Stimulated activated memory B cell treated with anti-CD40 and anti-IgM and Interleukin-4, amounts not matched to agents 10 μg/mL and 1 μg/mL and 100 μg/mL, for 72 hours (primary cell): ENCODE results near the gene AKAP17A.
A peak's percentile ranks its signal among the peaks of the same experiment; 100 is the strongest.

Experiments
- ATAC-seq: fragments of 150-1000 bp; cut with Tn5 transposase; 2 replicates; pipeline ENCODE4 v1.10.0; 2021
- H3K27ac Mint-ChIP-seq: one replicate; pipeline ENCODE4 v1.8.0; 2022; ENCODE audit warnings: mild to moderate bottlenecking, mixed read lengths
- H3K27me3 Mint-ChIP-seq: one replicate; pipeline ENCODE4 v1.8.0; 2022; ENCODE audit warnings: mixed read lengths
- H3K36me3 Mint-ChIP-seq: one replicate; pipeline ENCODE4 v1.8.0; 2022; ENCODE audit warnings: mixed read lengths
- H3K4me1 Mint-ChIP-seq: one replicate; pipeline ENCODE4 v1.8.0; 2022; ENCODE audit warnings: mixed read lengths
- H3K4me3 Mint-ChIP-seq: one replicate; pipeline ENCODE4 v1.8.0; 2022; ENCODE audit warnings: mild to moderate bottlenecking, moderate library complexity, mixed read lengths
- H3K9me3 Mint-ChIP-seq: one replicate; pipeline ENCODE4 v1.8.0; 2022; ENCODE audit warnings: mixed read lengths

The AKAP17A gene

GRCh38 chrX:1596676-1597344 lies 5.4 kb downstream of the AKAP17A start:
- ATAC-seq = no peak

GRCh38 chrX:1597345-1598020 lies 6.1 kb downstream of the AKAP17A start:
- no peaks in the 10 kb centered on the region for H3K27me3 Mint-ChIP-seq
- no peaks in the 10 kb centered on the region for H3K9me3 Mint-ChIP-seq
- H3K27ac Mint-ChIP-seq = no peak overlapping the region
- peak overlapping the region; percentile 18 for H3K4me3 Mint-ChIP-seq
- H3K36me3 Mint-ChIP-seq = peaks cover 90% of the 10 kb centered on the region
- ATAC-seq = no peak
- H3K4me1 Mint-ChIP-seq = peaks cover 45% of the 10 kb centered on the region

More at GRCh38 chrX:1596676-1597344, 5.4 kb downstream of the AKAP17A start:
- Mint-ChIP-seq H3K9me3 (no peaks in the 10 kb centered on the region), H3K27me3 (no peaks in the 10 kb centered on the region), H3K27ac (no peak overlapping the region), H3K36me3 (peaks cover 84% of the 10 kb centered on the region), H3K4me3 (no peak overlapping the region), H3K4me1 (peaks cover 47% of the 10 kb centered on the region)

GRCh38 chrX:1598021-1598875 lies 6.8 kb downstream of the AKAP17A start:
- H3K4me3 Mint-ChIP-seq = peak overlapping the region; percentile 60
- no peaks in the 10 kb centered on the region for H3K27me3 Mint-ChIP-seq
- H3K36me3 Mint-ChIP-seq = peaks cover 90% of the 10 kb centered on the region
- H3K9me3 Mint-ChIP-seq = no peaks in the 10 kb centered on the region
- H3K27ac Mint-ChIP-seq = peak overlapping the region; percentile 11
- peak; percentile 36 for ATAC-seq
- H3K4me1 Mint-ChIP-seq = peaks cover 37% of the 10 kb centered on the region

- no peaks in the 10 kb centered on the region for H3K9me3 Mint-ChIP-seq
- no peak overlapping the region for H3K4me3 Mint-ChIP-seq
- peak overlapping the region; percentile 11 for H3K27ac Mint-ChIP-seq
- peaks cover 34% of the 10 kb centered on the region for H3K4me1 Mint-ChIP-seq
- H3K27me3 Mint-ChIP-seq = no peaks in the 10 kb centered on the region
- no peak for ATAC-seq
- H3K36me3 Mint-ChIP-seq = peaks cover 88% of the 10 kb centered on the region
Measured at GRCh38 chrX:1598876-1599790, 7.7 kb downstream of the AKAP17A start.

- no peaks in the 10 kb centered on the region for H3K27me3 Mint-ChIP-seq
- H3K36me3 Mint-ChIP-seq = peaks cover 91% of the 10 kb centered on the region
- H3K4me3 Mint-ChIP-seq = no peak overlapping the region
- H3K4me1 Mint-ChIP-seq = peaks cover 31% of the 10 kb centered on the region
- H3K9me3 Mint-ChIP-seq = no peaks in the 10 kb centered on the region
- H3K27ac Mint-ChIP-seq = no peak overlapping the region
- no peak for ATAC-seq
Measured at GRCh38 chrX:1599791-1600405, 8.5 kb downstream of the AKAP17A start.

- no peak for ATAC-seq
- Mint-ChIP-seq H3K4me1 (peaks cover 26% of the 10 kb centered on the region), H3K4me3 (no peak overlapping the region)
Measured at GRCh38 chrX:1600406-1601050, 9.1 kb downstream of the AKAP17A start.

GRCh38 chrX:1601051-1601767 lies 9.8 kb downstream of the AKAP17A start:
- H3K27ac Mint-ChIP-seq = no peak overlapping the region
- peak; percentile 20 for ATAC-seq
- no peaks in the 10 kb centered on the region for H3K9me3 Mint-ChIP-seq
- H3K27me3 Mint-ChIP-seq = no peaks in the 10 kb centered on the region
- peaks cover 26% of the 10 kb centered on the region for H3K4me1 Mint-ChIP-seq
- H3K4me3 Mint-ChIP-seq = no peak overlapping the region
- peaks cover 89% of the 10 kb centered on the region for H3K36me3 Mint-ChIP-seq

More at GRCh38 chrX:1600406-1601050, 9.1 kb downstream of the AKAP17A start:
- H3K36me3 Mint-ChIP-seq = peaks cover 90% of the 10 kb centered on the region
- H3K9me3 Mint-ChIP-seq = no peaks in the 10 kb centered on the region
- no peak overlapping the region for H3K27ac Mint-ChIP-seq
- H3K27me3 Mint-ChIP-seq = no peaks in the 10 kb centered on the region

- peaks cover 85% of the 10 kb centered on the region for H3K36me3 Mint-ChIP-seq
- H3K9me3 Mint-ChIP-seq = no peaks in the 10 kb centered on the region
- no peak overlapping the region for H3K4me3 Mint-ChIP-seq
- no peak for ATAC-seq
- no peak overlapping the region for H3K27ac Mint-ChIP-seq
- peaks cover 26% of the 10 kb centered on the region for H3K4me1 Mint-ChIP-seq
- no peaks in the 10 kb centered on the region for H3K27me3 Mint-ChIP-seq
Measured at GRCh38 chrX:1601768-1602085, 10.3 kb downstream of the AKAP17A start.

GRCh38 chrX:1602299-1602698 lies 10.9 kb downstream of the AKAP17A start:
- Mint-ChIP-seq H3K4me1 (peaks cover 20% of the 10 kb centered on the region), H3K36me3 (peaks cover 80% of the 10 kb centered on the region), H3K9me3 (no peaks in the 10 kb centered on the region), H3K27me3 (no peaks in the 10 kb centered on the region), H3K4me3 (no peak overlapping the region), H3K27ac (no peak overlapping the region)
- ATAC-seq = no peak

GRCh38 chrX:1606496-1606895 lies 15.1 kb downstream of the AKAP17A start:
- Mint-ChIP-seq H3K27me3 (no peaks in the 10 kb centered on the region), H3K4me3 (no peak overlapping the region), H3K4me1 (peaks cover 16% of the 10 kb centered on the region), H3K9me3 (no peaks in the 10 kb centered on the region), H3K27ac (no peak overlapping the region), H3K36me3 (peaks cover 38% of the 10 kb centered on the region)
- ATAC-seq = no peak

GRCh38 chrX:1609311-1609710 lies 17.9 kb downstream of the AKAP17A start:
- H3K27ac Mint-ChIP-seq = peak overlapping the region; percentile 64
- no peak overlapping the region for H3K4me3 Mint-ChIP-seq
- H3K9me3 Mint-ChIP-seq = no peaks in the 10 kb centered on the region
- H3K36me3 Mint-ChIP-seq = peaks cover 13% of the 10 kb centered on the region
- H3K27me3 Mint-ChIP-seq = peaks cover 10% of the 10 kb centered on the region
- ATAC-seq = peak; percentile 18
- peaks cover 16% of the 10 kb centered on the region for H3K4me1 Mint-ChIP-seq

GRCh38 chrX:1609762-1610161 lies 18.4 kb downstream of the AKAP17A start:
- Mint-ChIP-seq H3K27ac (peak overlapping the region; percentile 64), H3K4me3 (no peak overlapping the region), H3K36me3 (peaks cover 9% of the 10 kb centered on the region), H3K27me3 (peaks cover 13% of the 10 kb centered on the region), H3K9me3 (no peaks in the 10 kb centered on the region), H3K4me1 (peaks cover 16% of the 10 kb centered on the region)
- peak; percentile 45 for ATAC-seq

GRCh38 chrX:1610166-1610565 lies 18.8 kb downstream of the AKAP17A start:
- Mint-ChIP-seq H3K27ac (peak overlapping the region; percentile 64), H3K9me3 (no peaks in the 10 kb centered on the region), H3K27me3 (peaks cover 17% of the 10 kb centered on the region), H3K4me3 (no peak overlapping the region), H3K4me1 (peaks cover 16% of the 10 kb centered on the region), H3K36me3 (peaks cover 6% of the 10 kb centered on the region)
- ATAC-seq = peak; percentile 61
